GM19438 (cell line): Measurements from ENCODE around the gene LNP1.
"Not testable (repeated sequence)": the region's sequence is repeated elsewhere in the genome, so short reads cannot be mapped to it uniquely, and the experiment has no call there.

Experiments
- ATAC-seq: cut with Tn5 transposase; IDR thresholded peaks from one replicate; pipeline ENCODE4 v1.9.1; 2021; ENCODE audit warnings: low read depth; ENCODE audit not compliant: unreplicated experiment

LNP1 gene

DNA sequence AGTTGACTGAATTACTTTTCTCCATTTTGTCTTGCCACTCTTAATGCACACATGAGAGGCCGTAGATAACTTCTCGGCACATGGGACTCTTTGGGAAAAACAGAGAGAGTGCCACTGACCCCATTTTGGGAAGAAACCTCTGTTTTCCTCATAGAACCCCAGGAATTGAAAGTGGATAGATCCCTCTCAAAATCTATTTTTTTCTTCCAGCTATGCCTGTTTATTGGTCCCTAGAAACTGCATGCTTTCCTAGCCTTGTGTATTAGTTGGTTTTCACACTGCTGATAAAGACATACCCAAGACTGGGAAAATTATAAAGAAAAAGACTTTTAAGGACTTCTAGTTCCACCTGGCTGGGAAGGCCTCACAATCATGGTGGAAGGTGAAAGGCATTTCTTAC is 67.3 kb downstream of the LNP1 start:
- ATAC-seq = no peak

- ATAC-seq = no peak
Measured at GRCh38 chr3:100470951-100471350, 69.6 kb downstream of the LNP1 start.

DNA sequence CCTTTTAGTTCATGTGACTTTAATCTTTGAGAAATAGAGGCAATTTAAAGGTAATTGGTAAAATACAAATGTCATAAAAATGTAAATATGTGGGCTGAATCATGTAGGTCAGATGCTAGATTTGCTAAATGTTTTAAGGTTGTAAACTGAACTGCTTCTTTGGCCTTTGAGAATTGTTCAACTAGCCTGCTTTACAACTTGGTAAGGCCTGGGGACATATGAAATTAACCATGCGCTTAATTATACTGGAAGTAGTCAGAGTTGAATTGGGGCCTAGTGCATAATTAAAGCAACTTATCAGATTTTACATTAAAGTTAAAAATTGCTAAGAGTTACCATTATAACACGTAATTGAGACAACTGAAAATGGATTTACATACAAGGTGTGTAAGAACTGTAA is 70.1 kb downstream of the LNP1 start:
- no peak for ATAC-seq

DNA sequence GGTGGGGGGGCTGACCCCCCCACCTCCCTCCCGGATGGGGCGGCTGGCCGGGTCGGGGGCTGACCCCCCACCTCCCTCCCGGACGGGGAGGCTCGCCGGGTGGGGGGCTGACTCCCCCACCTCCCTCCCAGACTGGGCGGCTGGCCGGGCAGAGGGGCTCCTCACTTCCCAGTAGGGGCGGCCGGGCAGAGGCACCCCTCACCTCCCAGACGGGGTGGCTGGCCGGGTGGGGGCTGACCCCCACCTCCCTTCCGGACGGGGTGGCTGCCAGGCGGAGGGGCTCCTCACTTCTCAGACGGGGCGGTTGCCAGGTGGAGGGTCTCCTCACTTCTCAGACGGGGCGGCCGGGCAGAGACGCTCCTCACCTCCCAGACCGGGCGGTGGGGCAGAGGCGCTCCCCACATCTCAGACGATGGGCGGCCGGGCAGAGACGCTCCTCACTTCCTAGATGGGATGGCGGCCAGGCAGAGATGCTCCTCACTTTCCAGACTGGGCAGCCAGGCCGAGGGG is 76.6 kb downstream of the LNP1 start:
- ATAC-seq = not testable (repeated sequence)

DNA sequence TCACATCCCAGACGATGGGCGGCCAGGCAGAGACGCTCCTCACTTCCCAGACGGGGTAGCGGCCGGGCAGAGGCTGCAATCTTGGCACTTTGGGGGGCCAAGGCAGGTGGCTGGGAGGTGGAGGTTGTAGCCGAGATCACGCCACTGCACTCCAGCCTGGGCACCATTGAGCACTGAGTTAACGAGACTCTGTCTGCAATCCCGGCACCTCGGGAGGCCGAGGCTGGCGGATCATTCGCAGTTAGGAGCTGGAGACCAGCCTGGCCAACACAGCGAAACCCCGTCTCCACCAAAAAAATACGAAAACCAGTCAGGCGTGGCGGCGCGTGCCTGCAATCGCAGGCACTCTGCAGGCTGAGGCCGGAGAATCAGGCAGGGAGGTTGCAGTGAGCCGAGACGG is 77.2 kb downstream of the LNP1 start:
- not testable (repeated sequence) for ATAC-seq

- no peak for ATAC-seq
Measured at GRCh38 chr3:100480081-100480480, 78.7 kb downstream of the LNP1 start.

- no peak for ATAC-seq
Measured at GRCh38 chr3:100482176-100482575, 80.8 kb downstream of the LNP1 start.

GRCh38 chr3:100483529-100483928 is 82.2 kb downstream of the LNP1 start:
- ATAC-seq = no peak

DNA sequence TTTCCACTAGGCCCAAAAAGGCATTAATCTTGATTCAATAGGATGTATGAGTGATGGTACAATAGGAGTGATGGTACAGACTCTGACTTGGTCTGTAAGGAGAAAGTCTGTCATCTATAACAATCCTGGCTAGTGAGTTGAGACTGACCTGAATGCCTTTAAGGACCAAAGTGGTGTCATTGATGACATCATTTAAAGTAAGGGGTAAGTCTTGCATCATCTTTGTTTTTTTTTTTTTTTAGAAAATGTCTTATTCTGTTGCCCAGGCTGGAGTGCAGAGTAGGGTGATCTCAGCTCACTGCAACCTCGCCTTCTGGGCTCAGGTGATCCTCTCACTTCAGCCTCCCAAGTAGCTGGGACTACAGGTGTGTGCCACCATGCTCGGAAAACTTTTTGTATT is 85.5 kb downstream of the LNP1 start:
- ATAC-seq = no peak

DNA sequence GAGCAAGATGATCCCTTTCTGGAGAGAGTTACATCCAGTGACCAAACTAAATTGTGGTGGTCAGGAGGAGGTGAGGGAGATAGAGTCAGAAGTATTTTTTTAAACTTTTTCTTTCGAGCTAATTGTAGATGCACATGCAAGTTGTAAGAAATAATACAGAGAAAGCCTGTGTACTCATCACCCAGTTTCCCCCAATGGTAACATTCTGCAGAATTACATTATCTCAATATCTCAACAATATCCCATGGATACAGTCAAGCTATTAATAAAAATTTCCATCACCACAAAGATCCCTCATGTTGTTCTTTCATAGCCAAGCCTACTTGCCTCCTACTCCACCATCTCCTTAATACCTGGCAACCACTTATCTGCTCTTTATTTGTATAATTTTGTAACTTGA is 87.8 kb downstream of the LNP1 start:
- ATAC-seq = no peak

DNA sequence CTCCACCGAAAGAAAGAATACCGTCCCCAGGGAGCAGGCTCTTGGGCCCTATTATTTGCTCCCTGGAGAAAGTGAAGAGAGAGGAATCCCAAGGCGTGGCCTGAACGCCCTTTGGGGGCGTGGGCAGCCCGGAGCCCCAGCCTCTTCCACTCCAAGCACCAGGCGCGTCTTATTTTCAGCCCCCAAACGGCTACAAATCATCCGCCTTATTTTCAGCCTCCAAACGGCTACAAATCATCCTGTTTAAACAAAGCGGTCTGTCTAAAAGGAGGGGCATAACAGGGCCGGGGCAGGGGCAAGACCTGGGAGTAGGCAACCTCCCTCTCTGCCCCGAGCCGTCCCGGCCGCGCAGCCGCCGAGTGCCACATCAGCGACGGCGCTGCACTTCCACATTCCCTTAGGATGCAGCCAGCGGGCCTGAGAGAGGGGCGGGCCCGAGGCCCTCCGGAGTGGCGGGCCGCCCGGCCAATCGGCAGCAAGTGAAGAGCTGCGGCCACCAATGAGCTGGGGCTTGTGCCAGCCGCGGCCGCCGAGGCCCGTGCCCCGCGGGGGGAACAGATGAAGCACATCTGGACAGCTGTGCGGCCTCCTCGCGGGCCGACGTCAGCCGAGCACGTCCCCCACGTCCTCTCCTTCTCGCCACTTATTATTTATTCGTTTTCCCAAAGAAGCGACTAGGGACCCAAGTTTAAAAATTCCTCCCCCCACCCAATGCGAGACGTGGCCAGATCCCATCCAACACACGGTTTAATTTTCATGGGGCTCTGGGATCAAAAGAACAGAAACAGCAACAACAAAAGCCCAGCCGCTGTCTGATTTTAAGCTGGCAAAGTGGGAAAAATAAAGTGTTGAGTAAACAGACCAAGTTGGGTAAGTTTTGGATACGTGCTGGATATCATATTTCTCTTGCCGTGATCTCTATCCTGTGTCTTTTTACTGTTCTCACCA is 91.0 kb downstream of the LNP1 start, which contains the start of gene TMEM45A:
TMEM45A (plus strand) TSS at position 561 of the 948 bp plus-strand sequence. CDS start 62,593 bp downstream, outside the sequence.
- peak; percentile 96 for ATAC-seq

DNA sequence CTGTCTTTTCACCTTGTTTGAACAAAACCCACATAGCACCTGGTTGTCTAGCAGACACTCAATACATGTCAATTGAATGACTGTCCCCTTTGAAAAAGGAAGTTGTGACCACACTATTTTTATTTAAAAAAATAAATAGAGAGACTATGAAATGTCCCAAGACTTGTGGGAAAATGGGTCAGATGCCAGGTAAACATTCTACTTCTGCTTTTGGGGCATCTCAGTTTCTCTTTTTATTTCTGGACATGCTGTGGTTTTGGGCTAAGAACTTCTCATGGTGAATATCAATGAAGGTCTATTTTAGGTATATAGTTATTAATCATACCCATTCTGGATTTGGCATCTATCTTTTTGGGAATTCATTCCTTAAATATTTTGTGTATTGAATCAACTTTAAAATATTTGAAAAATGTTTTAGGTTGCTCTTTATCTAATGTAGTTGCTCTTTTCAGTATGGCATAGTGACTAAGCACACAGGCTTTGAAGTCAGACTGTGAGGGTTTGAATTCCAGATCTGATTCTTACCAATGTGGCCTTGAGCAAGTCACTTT is 95.4 kb downstream of the LNP1 start:
- ATAC-seq = no peak

DNA sequence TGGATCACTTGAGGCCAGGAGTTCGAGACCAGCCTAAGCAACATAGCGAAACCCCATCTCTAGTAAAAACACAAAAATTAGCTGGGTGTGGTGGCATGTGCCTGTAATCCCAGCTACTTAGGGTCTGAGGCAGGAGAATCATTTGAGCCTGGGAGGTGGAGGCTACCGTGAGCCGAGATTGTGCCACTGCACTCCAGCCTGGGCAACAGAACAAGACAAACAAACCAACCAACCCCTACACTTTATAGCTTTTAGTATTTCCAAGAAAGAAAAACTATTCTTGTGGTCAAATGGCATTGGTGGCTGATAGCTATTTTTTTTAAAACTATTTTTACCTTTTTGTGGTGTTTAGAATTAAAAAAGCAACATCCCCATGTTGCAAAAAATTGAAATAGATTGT is 98.3 kb downstream of the LNP1 start:
- no peak for ATAC-seq

GRCh38 chr3:100500320-100500880 is 99.1 kb downstream of the LNP1 start:
- ATAC-seq = no peak

GRCh38 chr3:100503448-100503847 is 102.1 kb downstream of the LNP1 start:
- no peak for ATAC-seq
